ENCODE measurements around the gene PAPPA2.

GRCh38 chr1:176863613-176864012 is 400.6 kb downstream of the PAPPA2 start:
- TF ChIP-seq EZH2 (IDR thresholded peaks at IDR 0.05; ENCODE audit: borderline replicate concordance, low read depth, low read length) (no peak), ZBTB17 (CRISPR knock-in tag; IDR thresholded peaks at IDR 0.05) (no peak)
